Amniotic stem cell (primary cell): ENCODE measurements around the gene PPM1H.
A peak's percentile ranks its signal among the peaks of the same experiment; 100 is the strongest.
"Not testable (repeated sequence)": the region's sequence is repeated elsewhere in the genome, so short reads cannot be mapped to it uniquely, and the experiment has no call there.

Experiments
- DNase-seq: peaks from one replicate; lab custom pipeline; 2025; lab: John Stamatoyannopoulos, UW

PPM1H gene

GRCh38 chr12:62839869-62840660 is 94.9 kb downstream of the PPM1H start:
- DNase-seq = no peak

GRCh38 chr12:62834971-62835547 is 99.9 kb downstream of the PPM1H start:
- no peak for DNase-seq

- DNase-seq = no peak
Measured at GRCh38 chr12:62834406-62834805, 100.5 kb downstream of the PPM1H start.

GRCh38 chr12:62833634-62834033 is 101.3 kb downstream of the PPM1H start:
- no peak for DNase-seq

GRCh38 chr12:62832558-62832957 is 102.4 kb downstream of the PPM1H start:
- no peak for DNase-seq

GRCh38 chr12:62832027-62832426 is 102.9 kb downstream of the PPM1H start:
- DNase-seq = no peak

GRCh38 chr12:62827855-62828254 is 107.1 kb downstream of the PPM1H start:
- DNase-seq = no peak

- no peak for DNase-seq
Measured at GRCh38 chr12:62827042-62827441, 107.9 kb downstream of the PPM1H start.

GRCh38 chr12:62817556-62818271 is 117.2 kb downstream of the PPM1H start:
- no peak for DNase-seq

- DNase-seq = no peak
Measured at GRCh38 chr12:62814243-62814642, 120.7 kb downstream of the PPM1H start.

GRCh38 chr12:62813031-62813829 is 121.7 kb downstream of the PPM1H start:
- peak; percentile 58 for DNase-seq

- DNase-seq = not testable (repeated sequence)
Measured at GRCh38 chr12:62811481-62811880, 123.5 kb downstream of the PPM1H start.

GRCh38 chr12:62808166-62808879 is 126.6 kb downstream of the PPM1H start:
- no peak for DNase-seq

GRCh38 chr12:62806893-62807292 is 128.1 kb downstream of the PPM1H start:
- no peak for DNase-seq

- DNase-seq = no peak
Measured at GRCh38 chr12:62806244-62806836, 128.6 kb downstream of the PPM1H start.

- DNase-seq = no peak
Measured at GRCh38 chr12:62805517-62805916, 129.4 kb downstream of the PPM1H start.

- DNase-seq = no peak
Measured at GRCh38 chr12:62803756-62804155, 131.2 kb downstream of the PPM1H start.

- no peak for DNase-seq
Measured at GRCh38 chr12:62802984-62803383, 132.0 kb downstream of the PPM1H start.

GRCh38 chr12:62802321-62802720 is 132.6 kb downstream of the PPM1H start:
- DNase-seq = no peak

- no peak for DNase-seq
Measured at GRCh38 chr12:62801796-62802195, 133.2 kb downstream of the PPM1H start.

GRCh38 chr12:62800707-62801400 is 134.1 kb downstream of the PPM1H start:
- no peak for DNase-seq
